ENCODE measurements around the gene LCN2. TPM values are rescaled to one million over a fixed set of nuclear protein-coding genes. Genes with fewer than 3 reads are reported as not detected.

Gene LCN2
- not detected in 2 replicates for total RNA-seq (2014; rRNA removed; shearing (Covaris generic))
- not detected in 2 replicates for polyA plus RNA-seq (2015; cell fraction: cytosol; rRNA removed)
- not detected in 2 replicates for polyA plus RNA-seq (2015; cell fraction: nucleus; rRNA removed)

- in situ Hi-C loops (cut with HindIII; ENCODE audit: low pct_unique_long_range_greater_than_20kb, low sequenced_read_pairs): no loop called here
- no peak for DNase-seq (ENCODE audit: low read depth, low spot score)
Measured at GRCh38 chr9:128149001-128149701, at the start of gene LCN2. TSS of gene LCN2 (plus strand) at chr9:128149453. CDS start at chr9:128149526, 73 bp downstream.

DNA sequence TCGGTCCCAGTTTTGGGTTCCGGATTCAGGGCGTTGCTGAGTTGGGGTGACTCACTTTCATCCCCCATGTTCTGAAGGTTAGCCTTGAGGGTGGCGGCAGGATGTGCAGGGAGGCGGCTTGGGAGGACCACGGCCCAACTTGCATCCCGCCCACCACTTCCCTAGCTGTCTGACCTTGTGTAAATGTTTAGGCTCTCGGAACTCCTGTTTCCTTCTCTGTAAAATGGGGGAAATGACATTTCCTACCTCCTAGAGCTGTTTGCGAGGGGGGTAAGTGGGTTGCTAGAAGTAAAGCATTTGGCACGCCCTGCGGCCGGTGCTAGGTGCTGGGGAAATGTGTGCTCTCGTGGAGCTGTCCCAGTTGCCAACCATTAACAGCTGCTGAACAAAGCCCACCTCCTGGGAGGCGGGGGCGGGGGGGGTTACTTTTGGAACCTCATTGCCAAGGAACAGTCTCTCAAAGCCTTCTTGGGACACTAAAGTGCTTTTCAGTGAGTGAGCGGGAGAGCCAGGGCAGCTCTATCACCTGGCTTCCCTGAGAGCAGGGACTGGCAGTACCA lies 49.2 kb upstream of the LCN2 start:
- in situ Hi-C loops (cut with HindIII; ENCODE audit: low pct_unique_long_range_greater_than_20kb, low sequenced_read_pairs): no loop called here
- DNase-seq (ENCODE audit: low read depth, low spot score): no peak

DNA sequence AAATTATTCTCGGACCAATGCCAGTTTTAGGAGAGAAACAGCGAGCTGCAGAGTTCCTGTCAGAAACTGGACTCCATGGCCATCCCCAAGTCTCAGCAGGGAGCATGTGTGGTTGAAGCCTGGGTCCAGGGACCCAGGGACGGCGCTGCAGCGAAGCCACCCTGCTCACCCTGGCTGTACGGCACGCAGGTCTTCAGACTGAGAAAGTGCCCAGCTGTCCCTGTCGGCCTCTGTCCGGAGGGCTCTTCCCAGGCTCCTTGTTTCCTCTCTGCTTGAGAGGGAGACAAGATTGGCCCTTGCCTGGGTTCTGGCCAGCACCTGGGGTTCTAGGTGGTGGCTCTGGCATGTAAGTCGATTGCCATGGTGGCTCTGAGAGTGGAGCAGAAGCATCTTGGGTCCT lies 48.7 kb upstream of the LCN2 start:
- in situ Hi-C loops (cut with HindIII; ENCODE audit: low pct_unique_long_range_greater_than_20kb, low sequenced_read_pairs): no loop called here
- no peak for DNase-seq (ENCODE audit: low read depth, low spot score)

GRCh38 chr9:128101231-128101661 lies 48.0 kb upstream of the LCN2 start:
- in situ Hi-C loops (cut with HindIII; ENCODE audit: low pct_unique_long_range_greater_than_20kb, low sequenced_read_pairs): no loop called here

DNA sequence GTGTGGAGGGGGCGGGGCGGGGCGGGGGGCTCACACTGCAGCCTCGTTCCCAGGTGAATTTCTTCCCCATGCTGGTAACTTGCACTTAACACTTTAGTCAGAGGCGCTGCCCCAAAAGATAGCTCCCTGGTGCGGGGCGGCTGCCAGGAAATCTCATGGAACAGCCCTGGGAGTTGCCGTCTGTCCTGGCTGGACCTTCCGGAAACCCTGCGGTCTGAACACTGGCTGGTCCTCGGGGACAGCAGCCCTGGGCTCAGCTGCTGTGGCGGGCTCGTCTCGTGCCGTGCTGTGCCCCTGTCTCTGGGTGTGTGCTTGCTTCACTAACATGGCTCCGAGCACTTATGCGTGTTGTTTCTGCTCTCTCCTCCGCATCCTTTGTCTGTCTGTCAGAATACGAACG lies 47.6 kb upstream of the LCN2 start:
- in situ Hi-C loops (cut with HindIII; ENCODE audit: low pct_unique_long_range_greater_than_20kb, low sequenced_read_pairs): no loop called here
- no peak for DNase-seq (ENCODE audit: low read depth, low spot score)

More at GRCh38 chr9:128101231-128101661, 48.0 kb upstream of the LCN2 start:
- no peak for DNase-seq (ENCODE audit: low read depth, low spot score)

GRCh38 chr9:128102196-128102595 lies 47.1 kb upstream of the LCN2 start:
- in situ Hi-C loops (cut with HindIII; ENCODE audit: low pct_unique_long_range_greater_than_20kb, low sequenced_read_pairs): no loop called here
- no peak for DNase-seq (ENCODE audit: low read depth, low spot score)

DNA sequence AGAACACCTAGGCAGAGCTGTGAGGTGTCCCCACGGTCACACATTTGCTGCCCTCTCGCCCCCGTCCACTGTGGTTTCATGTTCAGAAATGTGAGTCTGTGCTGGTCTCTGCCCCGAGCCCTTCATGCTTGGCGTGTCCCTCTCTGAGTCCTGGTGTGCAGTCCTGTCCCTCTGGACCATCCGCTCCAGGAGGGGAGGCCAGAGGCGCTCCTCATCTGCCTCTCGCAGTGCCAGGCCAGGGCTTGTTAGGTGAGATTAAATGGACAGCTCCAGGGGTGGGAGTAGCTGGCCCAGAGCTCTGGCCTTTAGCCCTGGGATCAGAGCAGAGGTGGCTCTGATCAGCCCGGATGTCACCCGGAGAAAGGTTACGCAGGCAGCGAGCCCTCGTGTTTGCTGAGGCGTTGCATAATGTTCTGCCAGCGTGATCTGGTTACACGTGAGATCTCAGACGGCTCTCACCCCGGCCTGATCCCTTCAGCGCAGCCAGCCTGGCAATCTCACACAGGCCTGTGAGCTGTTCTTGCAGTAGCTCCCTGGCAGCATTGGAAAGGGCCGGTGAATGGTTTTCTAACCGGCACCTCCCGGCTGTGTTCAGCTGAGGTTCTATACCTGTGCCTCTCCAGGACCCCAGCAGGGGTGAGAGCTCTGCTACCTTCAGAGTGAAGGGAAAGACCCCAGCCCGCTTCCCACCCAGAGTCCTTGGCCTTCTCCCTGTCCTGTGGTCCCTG lies 46.2 kb upstream of the LCN2 start:
- in situ Hi-C loops (cut with HindIII; ENCODE audit: low pct_unique_long_range_greater_than_20kb, low sequenced_read_pairs): no loop called here
- DNase-seq (ENCODE audit: low read depth, low spot score): no peak

DNA sequence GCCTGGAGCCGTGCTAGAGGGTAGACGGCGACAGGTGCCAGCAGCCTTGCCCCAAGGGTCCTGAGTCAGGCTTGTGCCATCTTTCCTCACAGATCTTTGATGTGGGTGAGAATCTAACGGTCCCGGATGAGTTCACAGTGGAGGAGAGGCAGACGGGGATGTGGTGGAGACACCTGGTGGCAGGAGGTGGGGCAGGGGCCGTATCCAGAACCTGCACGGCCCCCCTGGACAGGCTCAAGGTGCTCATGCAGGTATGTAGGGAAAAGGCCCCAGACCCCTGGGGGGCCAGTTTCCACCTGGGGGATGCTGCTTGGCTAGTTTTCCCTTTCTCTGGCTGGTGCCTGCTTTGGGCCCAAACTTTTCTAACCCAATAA lies 45.7 kb upstream of the LCN2 start:
- in situ Hi-C loops (cut with HindIII; ENCODE audit: low pct_unique_long_range_greater_than_20kb, low sequenced_read_pairs): no loop called here
- DNase-seq (ENCODE audit: low read depth, low spot score): no peak

DNA sequence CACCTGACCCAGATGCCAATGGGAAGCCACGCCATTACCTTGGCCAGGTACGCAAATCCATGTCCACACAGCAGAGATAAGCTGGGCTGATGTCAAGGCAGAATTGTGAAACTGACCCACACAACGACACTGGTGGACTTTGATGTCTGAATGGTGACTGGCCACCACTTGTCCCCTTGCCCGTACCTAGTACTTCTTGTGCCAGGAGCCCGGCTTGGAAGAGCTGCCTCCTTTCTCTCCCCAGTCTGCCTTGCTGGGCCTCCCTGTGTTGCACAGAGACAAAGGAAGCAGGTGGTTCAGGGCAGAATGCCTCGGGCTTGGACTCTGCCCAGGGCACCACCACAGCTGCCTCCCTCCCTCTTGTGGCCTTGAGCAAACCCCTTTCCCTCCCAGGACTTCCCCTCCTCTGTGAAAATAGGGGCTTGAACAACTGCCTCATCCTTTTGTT lies 45.1 kb upstream of the LCN2 start:
- DNase-seq (ENCODE audit: low read depth, low spot score): no peak
- in situ Hi-C loops (cut with HindIII; ENCODE audit: low pct_unique_long_range_greater_than_20kb, low sequenced_read_pairs): no loop called here

GRCh38 chr9:128105538-128106175 lies 43.6 kb upstream of the LCN2 start:
- in situ Hi-C loops (cut with HindIII; ENCODE audit: low pct_unique_long_range_greater_than_20kb, low sequenced_read_pairs): no loop called here
- no peak for DNase-seq (ENCODE audit: low read depth, low spot score)

- in situ Hi-C loops (cut with HindIII; ENCODE audit: low pct_unique_long_range_greater_than_20kb, low sequenced_read_pairs): no loop called here
- no peak for DNase-seq (ENCODE audit: low read depth, low spot score)
Measured at GRCh38 chr9:128106181-128106939, 42.9 kb upstream of the LCN2 start.

GRCh38 chr9:128106940-128107467 lies 42.2 kb upstream of the LCN2 start:
- no peak for DNase-seq (ENCODE audit: low read depth, low spot score)
- in situ Hi-C loops (cut with HindIII; ENCODE audit: low pct_unique_long_range_greater_than_20kb, low sequenced_read_pairs): no loop called here

DNA sequence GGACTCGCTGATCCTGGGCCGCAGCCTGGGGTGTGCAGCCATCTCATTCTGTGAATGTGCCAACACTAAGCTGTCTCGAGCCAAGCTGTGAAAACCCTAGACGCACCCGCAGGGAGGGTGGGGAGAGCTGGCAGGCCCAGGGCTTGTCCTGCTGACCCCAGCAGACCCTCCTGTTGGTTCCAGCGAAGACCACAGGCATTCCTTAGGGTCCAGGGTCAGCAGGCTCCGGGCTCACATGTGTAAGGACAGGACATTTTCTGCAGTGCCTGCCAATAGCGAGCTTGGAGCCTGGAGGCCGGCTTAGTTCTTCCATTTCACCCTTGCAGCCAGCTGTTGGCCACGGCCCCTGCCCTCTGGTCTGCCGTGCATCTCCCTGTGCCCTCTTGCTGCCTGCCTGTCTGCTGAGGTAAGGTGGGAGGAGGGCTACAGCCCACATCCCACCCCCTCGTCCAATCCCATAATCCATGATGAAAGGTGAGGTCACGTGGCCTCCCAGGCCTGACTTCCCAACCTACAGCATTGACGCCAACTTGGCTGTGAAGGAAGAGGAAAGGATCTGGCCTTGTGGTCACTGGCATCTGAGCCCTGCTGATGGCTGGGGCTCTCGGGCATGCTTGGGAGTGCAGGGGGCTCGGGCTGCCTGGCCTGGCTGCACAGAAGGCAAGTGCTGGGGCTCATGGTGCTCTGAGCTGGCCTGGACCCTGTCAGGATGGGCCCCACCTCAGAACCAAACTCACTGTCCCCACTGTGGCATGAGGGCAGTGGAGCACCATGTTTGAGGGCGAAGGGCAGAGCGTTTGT lies 41.6 kb upstream of the LCN2 start:
- in situ Hi-C loops (cut with HindIII; ENCODE audit: low pct_unique_long_range_greater_than_20kb, low sequenced_read_pairs): no loop called here
- no peak for DNase-seq (ENCODE audit: low read depth, low spot score)

DNA sequence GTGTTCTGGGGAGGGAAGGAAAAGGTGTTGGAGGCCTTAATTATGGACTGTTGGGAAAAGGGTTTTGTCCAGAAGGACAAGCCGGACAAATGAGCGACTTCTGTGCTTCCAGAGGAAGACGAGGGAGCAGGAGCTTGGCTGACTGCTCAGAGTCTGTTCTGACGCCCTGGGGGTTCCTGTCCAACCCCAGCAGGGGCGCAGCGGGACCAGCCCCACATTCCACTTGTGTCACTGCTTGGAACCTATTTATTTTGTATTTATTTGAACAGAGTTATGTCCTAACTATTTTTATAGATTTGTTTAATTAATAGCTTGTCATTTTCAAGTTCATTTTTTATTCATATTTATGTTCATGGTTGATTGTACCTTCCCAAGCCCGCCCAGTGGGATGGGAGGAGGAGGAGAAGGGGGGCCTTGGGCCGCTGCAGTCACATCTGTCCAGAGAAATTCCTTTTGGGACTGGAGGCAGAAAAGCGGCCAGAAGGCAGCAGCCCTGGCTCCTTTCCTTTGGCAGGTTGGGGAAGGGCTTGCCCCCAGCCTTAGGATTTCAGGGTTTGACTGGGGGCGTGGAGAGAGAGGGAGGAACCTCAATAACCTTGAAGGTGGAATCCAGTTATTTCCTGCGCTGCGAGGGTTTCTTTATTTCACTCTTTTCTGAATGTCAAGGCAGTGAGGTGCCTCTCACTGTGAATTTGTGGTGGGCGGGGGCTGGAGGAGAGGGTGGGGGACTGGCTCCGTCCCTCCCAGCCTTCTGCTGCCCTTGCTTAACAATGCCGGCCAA lies 40.8 kb upstream of the LCN2 start:
- DNase-seq (ENCODE audit: low read depth, low spot score): no peak
- in situ Hi-C loops (cut with HindIII; ENCODE audit: low pct_unique_long_range_greater_than_20kb, low sequenced_read_pairs): no loop called here

DNA sequence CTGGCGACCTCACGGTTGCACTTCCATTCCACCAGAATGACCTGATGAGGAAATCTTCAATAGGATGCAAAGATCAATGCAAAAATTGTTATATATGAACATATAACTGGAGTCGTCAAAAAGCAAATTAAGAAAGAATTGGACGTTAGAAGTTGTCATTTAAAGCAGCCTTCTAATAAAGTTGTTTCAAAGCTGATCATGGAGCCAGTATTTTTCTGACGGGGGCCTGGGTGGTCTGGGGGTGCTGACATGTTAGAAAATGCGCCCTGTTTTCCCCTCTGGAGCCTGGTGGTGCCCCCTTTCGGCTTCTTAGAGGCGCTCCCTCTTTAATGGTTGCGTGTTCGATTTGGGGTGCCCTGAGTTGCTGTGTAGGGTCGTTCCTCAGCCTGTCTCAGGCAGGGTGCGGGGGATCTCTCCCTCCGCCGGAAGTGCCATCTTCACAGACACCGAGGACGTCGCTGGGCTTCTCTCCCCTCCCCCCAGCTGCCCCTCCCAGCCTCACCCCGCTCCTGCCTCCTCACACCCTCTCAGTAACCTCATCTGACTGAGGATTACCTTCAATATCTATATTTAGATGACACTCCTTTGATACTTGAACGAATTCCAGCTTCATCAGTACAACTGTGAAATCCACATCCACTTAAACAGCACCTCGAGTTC lies 40.1 kb upstream of the LCN2 start:
- DNase-seq (ENCODE audit: low read depth, low spot score): no peak
- in situ Hi-C loops (cut with HindIII; ENCODE audit: low pct_unique_long_range_greater_than_20kb, low sequenced_read_pairs): no loop called here

Data from SK-MEL-5 (cell line).